ENCODE data around the gene SPC24. TPM values are rescaled to one million over a fixed set of nuclear protein-coding genes. Genes with fewer than 3 reads are reported as not detected.

Gene SPC24, protein sequence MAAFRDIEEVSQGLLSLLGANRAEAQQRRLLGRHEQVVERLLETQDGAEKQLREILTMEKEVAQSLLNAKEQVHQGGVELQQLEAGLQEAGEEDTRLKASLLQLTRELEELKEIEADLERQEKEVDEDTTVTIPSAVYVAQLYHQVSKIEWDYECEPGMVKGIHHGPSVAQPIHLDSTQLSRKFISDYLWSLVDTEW
- total RNA-seq: 90.8 and 92.5 TPM in 2 replicates

GRCh38 chr19:11155373-11156120 lies at the start of gene SPC24:
Gene SPC24, minus strand, starts transcription at chr19:11155782. Its CDS starts 6 bp downstream, at chr19:11155776.

DNA sequence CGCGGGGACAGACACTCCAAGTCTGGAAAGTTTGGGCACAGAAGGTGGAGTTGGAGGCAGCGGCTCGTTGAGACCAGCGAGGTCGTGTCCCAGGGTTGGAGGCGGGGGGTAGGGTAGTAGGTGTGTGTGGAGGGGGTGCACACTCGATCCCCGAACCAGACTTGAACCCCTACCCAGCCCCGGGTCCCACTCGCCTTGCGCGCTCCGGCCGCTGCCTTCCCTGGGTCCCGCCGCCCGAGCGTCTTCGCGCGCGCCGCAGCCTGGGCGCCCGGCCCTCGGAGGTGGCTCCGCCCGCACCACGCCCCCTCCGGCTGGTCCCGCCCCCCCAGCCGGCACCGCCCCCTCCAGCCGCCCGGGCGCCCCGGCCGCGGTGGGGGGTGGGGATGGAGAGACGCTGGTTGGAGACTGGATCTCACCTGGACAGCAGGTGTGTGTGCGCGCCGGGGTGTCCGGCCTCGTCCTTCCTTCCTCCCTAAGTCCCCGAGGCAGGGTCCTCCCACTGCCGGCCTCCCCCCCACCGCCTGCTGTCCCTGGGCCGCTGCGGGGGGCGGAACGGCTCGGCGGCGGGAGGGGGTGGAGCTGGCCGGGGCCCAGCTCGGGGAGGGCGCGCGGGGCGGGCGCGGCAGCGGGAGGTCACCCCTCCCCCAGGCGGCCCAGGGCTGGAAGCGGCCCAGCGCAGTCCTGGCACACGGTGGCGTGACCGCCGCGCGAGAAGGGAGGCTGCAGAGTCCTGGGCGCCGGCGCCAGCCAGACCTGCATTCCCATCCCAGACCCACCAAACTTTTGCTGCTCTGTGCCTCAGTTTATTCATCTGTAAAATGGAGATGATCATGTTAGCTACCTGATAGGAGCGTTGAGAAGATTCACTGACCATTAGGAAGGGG lies 42.0 kb upstream of the SPC24 start, which contains the start of gene KANK2:
Gene KANK2 (minus strand): TSS at position 255 of the 884 bp plus-strand sequence. CDS start 3,034 bp downstream, outside the sequence.

Other genes with a start within 250 kb of the SPC24 start
- 58.8 and 62.4 TPM in 2 replicates for gene YIPF2, start 227.1 kb downstream of the SPC24 start, total RNA-seq
- gene TIMM29, start 227.0 kb downstream of the SPC24 start, total RNA-seq: 21.7 and 28.3 TPM in 2 replicates
- gene SMARCA4, start 194.8 kb downstream of the SPC24 start, total RNA-seq: 76.4 and 102 TPM in 2 replicates
- gene LDLR, start 66.3 kb downstream of the SPC24 start, total RNA-seq: 262 and 309 TPM in 2 replicates
- gene KANK2, start 41.8 kb upstream of the SPC24 start, total RNA-seq: 206 and 259 TPM in 2 replicates
- not detected in 2 replicates for gene ANGPTL8, start 83.8 kb upstream of the SPC24 start, total RNA-seq
- gene DOCK6, start 106.7 kb upstream of the SPC24 start, total RNA-seq: 8.5 and 19.2 TPM in 2 replicates
- not detected in 2 replicates for gene TSPAN16, start 140.4 kb upstream of the SPC24 start, total RNA-seq
- gene RAB3D, start 183.9 kb upstream of the SPC24 start, total RNA-seq: 12.7 and 15.4 TPM in 2 replicates
- gene TMEM205, start 190.5 kb upstream of the SPC24 start, total RNA-seq: 59.0 and 130 TPM in 2 replicates
- gene CCDC159, start 190.7 kb upstream of the SPC24 start, total RNA-seq: 2.2 and 2.9 TPM in 2 replicates
- 7.6 and 9.6 TPM in 2 replicates for gene PLPPR2, start 199.7 kb upstream of the SPC24 start, total RNA-seq
- 0.59 and 0.73 TPM in 2 replicates for gene SWSAP1, start 218.9 kb upstream of the SPC24 start, total RNA-seq
- 3.7 and 7.0 TPM in 2 replicates for gene EPOR, start 228.5 kb upstream of the SPC24 start, total RNA-seq

Measured in subcutaneous preadipocyte (primary cell).